ENCODE results near the gene DNAL1. TPM values are rescaled to one million over a fixed set of nuclear protein-coding genes. Genes with fewer than 3 reads are reported as not detected.

Gene DNAL1
- total RNA-seq, 1 experiment from 2014 or later = 14.6 TPM

DNA sequence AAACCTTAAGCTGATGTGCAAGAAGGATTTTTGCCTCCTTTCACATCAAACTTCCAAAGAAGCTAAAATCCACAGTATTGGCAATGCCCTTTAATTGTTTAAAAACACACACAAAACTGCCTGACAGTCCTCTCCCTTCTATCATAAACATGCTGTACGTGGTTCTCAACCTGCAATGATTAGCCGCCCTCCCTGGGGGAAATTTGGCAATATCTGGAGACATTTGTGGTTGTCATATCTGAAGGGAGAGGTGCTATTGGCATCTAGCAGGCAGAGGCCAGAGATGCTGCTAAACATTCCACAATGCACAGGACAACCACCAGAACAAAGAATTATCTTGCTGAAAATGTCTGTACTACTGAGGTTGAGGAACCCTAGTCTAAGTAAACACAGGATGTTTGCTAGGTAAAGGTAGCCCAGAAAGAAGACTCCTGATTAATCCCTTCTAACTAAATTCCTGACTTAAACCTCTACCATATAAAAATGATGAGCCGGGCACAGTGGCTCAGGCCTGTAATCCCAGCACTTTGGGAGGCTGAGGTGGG lies 31.3 kb upstream of the DNAL1 start:
- Histone ChIP-seq H3K27ac (ENCODE audit: low read depth, low read length) (no peak overlapping the region), H3K4me1 (ENCODE audit: control insufficient read depth in 1 of 2, insufficient read depth in 2 of 2, low read length in 2 of 2) (peaks cover 0 to 13% of the 10 kb centered on the region in 2 experiments; a peak in 2 of 4 replicates), H3K4me3 (replicated peaks in 1 of 2; ENCODE audit: low read depth in 1 of 2, low read length in 2 of 2) (no peak overlapping the region), H3K79me2 (ENCODE audit: insufficient read depth, low read length) (no peaks in the 10 kb centered on the region), H3K27me3 (ENCODE audit: insufficient read depth, low read length) (no peaks in the 10 kb centered on the region), H3K36me3 (ENCODE audit: control insufficient read depth in 1 of 2, insufficient read depth in 2 of 2, low read length in 2 of 2) (no peaks in the 10 kb centered on the region), H3K9me3 (ENCODE audit: control insufficient read depth in 1 of 2, insufficient read depth in 1 of 2, low read depth in 1 of 2, low read length in 2 of 2) (no peaks in the 10 kb centered on the region), H4K20me1 (ENCODE audit: insufficient read depth) (no peaks in the 10 kb centered on the region), H3K9ac (ENCODE audit: low read length) (no peak overlapping the region), H2AFZ (ENCODE audit: low read depth, low read length, poor library complexity, severe bottlenecking) (peak overlapping the region; percentile 35), H3K9me2 (ENCODE audit: insufficient read depth) (no peaks in the 10 kb centered on the region), H3K4me2 (ENCODE audit: low read length) (peak overlapping the region; percentile 76; the same call in 1 of the 2 replicates)
- intact Hi-C loops (cut with micrococcal nuclease) = no loop called here
- ATAC-seq = no peak
- TF ChIP-seq POLR2AphosphoS5 (IDR thresholded peaks at IDR 0.05; ENCODE audit: low read depth, low read length) (no peak), CBX3 (IDR thresholded peaks at IDR 0.05; ENCODE audit: low read depth) (no peak), EZH2phosphoT487 (IDR thresholded peaks at IDR 0.05; ENCODE audit: borderline replicate concordance) (no peak), ELF1 (IDR thresholded peaks at IDR 0.05; ENCODE audit: borderline replicate concordance, low read depth) (no peak), CEBPB (IDR thresholded peaks at IDR 0.05; ENCODE audit: low read depth) (no peak), SP1 (IDR thresholded peaks at IDR 0.05; ENCODE audit: low read depth) (no peak), YY1 (IDR thresholded peaks at IDR 0.05; ENCODE audit: extremely low read depth, insufficient replicate concordance, low read depth, low read length) (no peak), JUND (IDR thresholded peaks at IDR 0.05) (no peak), SIN3A (IDR thresholded peaks at IDR 0.05; ENCODE audit: low read depth) (no peak), ZNF274 (IDR thresholded peaks at IDR 0.05; ENCODE audit: low read depth, low read length) (no peak), SRF (IDR thresholded peaks at IDR 0.05; ENCODE audit: low read depth) (no peak), EZH2 (IDR thresholded peaks at IDR 0.05) (no peak)
- TF ChIP-seq, protein P1, sequence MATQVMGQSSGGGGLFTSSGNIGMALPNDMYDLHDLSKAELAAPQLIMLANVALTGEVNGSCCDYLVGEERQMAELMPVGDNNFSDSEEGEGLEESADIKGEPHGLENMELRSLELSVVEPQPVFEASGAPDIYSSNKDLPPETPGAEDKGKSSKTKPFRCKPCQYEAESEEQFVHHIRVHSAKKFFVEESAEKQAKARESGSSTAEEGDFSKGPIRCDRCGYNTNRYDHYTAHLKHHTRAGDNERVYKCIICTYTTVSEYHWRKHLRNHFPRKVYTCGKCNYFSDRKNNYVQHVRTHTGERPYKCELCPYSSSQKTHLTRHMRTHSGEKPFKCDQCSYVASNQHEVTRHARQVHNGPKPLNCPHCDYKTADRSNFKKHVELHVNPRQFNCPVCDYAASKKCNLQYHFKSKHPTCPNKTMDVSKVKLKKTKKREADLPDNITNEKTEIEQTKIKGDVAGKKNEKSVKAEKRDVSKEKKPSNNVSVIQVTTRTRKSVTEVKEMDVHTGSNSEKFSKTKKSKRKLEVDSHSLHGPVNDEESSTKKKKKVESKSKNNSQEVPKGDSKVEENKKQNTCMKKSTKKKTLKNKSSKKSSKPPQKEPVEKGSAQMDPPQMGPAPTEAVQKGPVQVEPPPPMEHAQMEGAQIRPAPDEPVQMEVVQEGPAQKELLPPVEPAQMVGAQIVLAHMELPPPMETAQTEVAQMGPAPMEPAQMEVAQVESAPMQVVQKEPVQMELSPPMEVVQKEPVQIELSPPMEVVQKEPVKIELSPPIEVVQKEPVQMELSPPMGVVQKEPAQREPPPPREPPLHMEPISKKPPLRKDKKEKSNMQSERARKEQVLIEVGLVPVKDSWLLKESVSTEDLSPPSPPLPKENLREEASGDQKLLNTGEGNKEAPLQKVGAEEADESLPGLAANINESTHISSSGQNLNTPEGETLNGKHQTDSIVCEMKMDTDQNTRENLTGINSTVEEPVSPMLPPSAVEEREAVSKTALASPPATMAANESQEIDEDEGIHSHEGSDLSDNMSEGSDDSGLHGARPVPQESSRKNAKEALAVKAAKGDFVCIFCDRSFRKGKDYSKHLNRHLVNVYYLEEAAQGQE (IDR thresholded peaks at IDR 0.05; ENCODE audit: low read depth) = no peak
- DNase-seq (ENCODE audit: low read depth, low spot score) = no peak
- POLR2A ChIA-PET = no interaction called here
- BruUV-seq (replicated peaks) = no TSS peak
- CTCF ChIA-PET = interaction anchor here (1.2 kb wide), 1 partner anchor 13 kb away, joined by 3 read pairs; no protein-coding TSS in a partner anchor
- RAD21 ChIA-PET (ENCODE audit: low non-redundant PET in 1 of 2, low total read pairs in 2 of 2, uncharacterized antibody in 2 of 2, unreplicated experiment in 2 of 2) = no interaction called here
